ENCODE results near the gene CLIC4.
"Not testable (repeated sequence)": the region's sequence is repeated elsewhere in the genome, so short reads cannot be mapped to it uniquely, and the experiment has no call there.

The CLIC4 gene

GRCh38 chr1:24728982-24729381, 16.3 kb upstream of the CLIC4 start:
- no peaks in the 10 kb centered on the region for H3K79me2 ChIP-seq (ENCODE audit: insufficient read depth, low read depth)
- no peaks in the 10 kb centered on the region for H4K20me1 ChIP-seq (ENCODE audit: insufficient read depth)
- no peak overlapping the region for H3K4me3 ChIP-seq (IDR thresholded peaks at IDR 0.05; ENCODE audit: insufficient read depth, low read depth, low read length)
- peaks cover 45% of the 10 kb centered on the region for H3K4me1 ChIP-seq (ENCODE audit: low read depth, poor library complexity, severe bottlenecking)
- H3K27me3 ChIP-seq (ENCODE audit: insufficient read depth, low read depth) = no peaks in the 10 kb centered on the region
- H3K27ac ChIP-seq = no peak overlapping the region
- H2AFZ ChIP-seq (ENCODE audit: low read depth) = no peak overlapping the region
- no peak for TF ChIP-seq CTCF (conservative IDR thresholded peaks at IDR 0.05; ENCODE audit: low read depth, low read length)
- no peaks in the 10 kb centered on the region for H3K36me3 ChIP-seq (ENCODE audit: insufficient read depth)
- no peak overlapping the region for H3K4me2 ChIP-seq
- no peak overlapping the region for H3K9ac ChIP-seq

GRCh38 chr1:24732186-24732885, 12.9 kb upstream of the CLIC4 start:
- no peak overlapping the region for H3K4me3 ChIP-seq (IDR thresholded peaks at IDR 0.05; ENCODE audit: insufficient read depth, low read depth, low read length)
- no peaks in the 10 kb centered on the region for H3K36me3 ChIP-seq (ENCODE audit: insufficient read depth)
- no peaks in the 10 kb centered on the region for H4K20me1 ChIP-seq (ENCODE audit: insufficient read depth)
- H3K4me2 ChIP-seq = no peak overlapping the region; the same call in 1 of the 2 replicates
- H3K9ac ChIP-seq = no peak overlapping the region
- no peak overlapping the region for H2AFZ ChIP-seq (ENCODE audit: low read depth)
- H3K79me2 ChIP-seq (ENCODE audit: insufficient read depth, low read depth) = no peaks in the 10 kb centered on the region
- H3K4me1 ChIP-seq (ENCODE audit: low read depth, poor library complexity, severe bottlenecking) = peaks cover 32% of the 10 kb centered on the region
- no peak overlapping the region for H3K27ac ChIP-seq
- TF ChIP-seq CTCF (conservative IDR thresholded peaks at IDR 0.05; ENCODE audit: low read depth, low read length) = no peak
- H3K27me3 ChIP-seq (ENCODE audit: insufficient read depth, low read depth) = no peaks in the 10 kb centered on the region

- H3K36me3 ChIP-seq (ENCODE audit: insufficient read depth); H3K4me3 ChIP-seq (IDR thresholded peaks at IDR 0.05; ENCODE audit: insufficient read depth, low read depth, low read length); H3K9ac ChIP-seq; H2AFZ ChIP-seq (ENCODE audit: low read depth); H3K79me2 ChIP-seq (ENCODE audit: insufficient read depth, low read depth); H4K20me1 ChIP-seq (ENCODE audit: insufficient read depth); H3K27ac ChIP-seq; H3K4me2 ChIP-seq; H3K27me3 ChIP-seq (ENCODE audit: insufficient read depth, low read depth): not testable (repeated sequence)
- peaks cover 23% of the 10 kb centered on the region for H3K4me1 ChIP-seq (ENCODE audit: low read depth, poor library complexity, severe bottlenecking)
Measured at GRCh38 chr1:24733342-24733741, 11.9 kb upstream of the CLIC4 start.

GRCh38 chr1:24735156-24735508, 10.1 kb upstream of the CLIC4 start:
- no peak overlapping the region for H3K4me3 ChIP-seq (IDR thresholded peaks at IDR 0.05; ENCODE audit: insufficient read depth, low read depth, low read length)

More at GRCh38 chr1:24735156-24735508, 10.1 kb upstream of the CLIC4 start:
- no peak overlapping the region for H3K27ac ChIP-seq
- peaks cover 11% of the 10 kb centered on the region for H3K4me1 ChIP-seq (ENCODE audit: low read depth, poor library complexity, severe bottlenecking)
- no peaks in the 10 kb centered on the region for H4K20me1 ChIP-seq (ENCODE audit: insufficient read depth)
- no peak overlapping the region for H2AFZ ChIP-seq (ENCODE audit: low read depth)
- no peaks in the 10 kb centered on the region for H3K79me2 ChIP-seq (ENCODE audit: insufficient read depth, low read depth)
- TF ChIP-seq CTCF (conservative IDR thresholded peaks at IDR 0.05; ENCODE audit: low read depth, low read length) = no peak
- no peak overlapping the region for H3K9ac ChIP-seq
- no peak overlapping the region for H3K4me2 ChIP-seq
- no peaks in the 10 kb centered on the region for H3K36me3 ChIP-seq (ENCODE audit: insufficient read depth)
- no peaks in the 10 kb centered on the region for H3K27me3 ChIP-seq (ENCODE audit: insufficient read depth, low read depth)
